ENCODE results near the gene SPINT2. TPM values are rescaled to one million over a fixed set of nuclear protein-coding genes. Genes with fewer than 3 reads are reported as not detected.

SPINT2 gene
- 283 and 364 TPM in 2 replicates for total RNA-seq

DNA sequence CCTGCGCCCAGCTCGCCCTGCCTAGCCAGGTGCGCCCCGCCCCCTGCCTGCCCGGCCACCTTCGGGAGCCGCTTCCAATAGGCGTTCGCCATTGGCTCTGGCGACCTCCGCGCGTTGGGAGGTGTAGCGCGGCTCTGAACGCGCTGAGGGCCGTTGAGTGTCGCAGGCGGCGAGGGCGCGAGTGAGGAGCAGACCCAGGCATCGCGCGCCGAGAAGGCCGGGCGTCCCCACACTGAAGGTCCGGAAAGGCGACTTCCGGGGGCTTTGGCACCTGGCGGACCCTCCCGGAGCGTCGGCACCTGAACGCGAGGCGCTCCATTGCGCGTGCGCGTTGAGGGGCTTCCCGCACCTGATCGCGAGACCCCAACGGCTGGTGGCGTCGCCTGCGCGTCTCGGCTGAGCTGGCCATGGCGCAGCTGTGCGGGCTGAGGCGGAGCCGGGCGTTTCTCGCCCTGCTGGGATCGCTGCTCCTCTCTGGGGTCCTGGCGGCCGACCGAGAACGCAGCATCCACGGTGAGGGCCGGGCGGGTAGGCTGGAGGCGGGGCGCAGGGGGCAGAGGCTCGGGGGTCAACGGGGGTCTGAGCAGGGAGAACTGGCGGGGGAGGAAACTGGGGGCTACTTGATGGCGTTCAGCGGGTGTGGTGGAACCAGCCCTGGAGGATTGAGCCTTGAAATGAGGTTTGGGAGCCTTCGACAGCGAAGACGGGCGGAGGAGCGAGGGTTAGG is at the start of gene SPINT2:
SPINT2 (plus strand) TSS at position 88 of the 727 bp plus-strand sequence; CDS start at position 408, 320 bp downstream.

GRCh38 chr19:38224014-38224862 is 40.1 kb upstream of the SPINT2 start, which contains the start of gene DPF1:
DPF1 (minus strand) TSS chr19:38224222; CDS start chr19:38224142, 80 bp downstream.

GRCh38 chr19:38303517-38304351 is 39.4 kb downstream of the SPINT2 start, which contains the start of gene C19orf33:
C19orf33 (plus strand) TSS chr19:38304251; CDS start chr19:38304262, 11 bp downstream.

GRCh38 chr19:38315657-38316476 is 51.5 kb downstream of the SPINT2 start, which contains the start of gene YIF1B:
YIF1B (minus strand) TSS chr19:38315947; CDS start chr19:38315917, 30 bp downstream.

DNA sequence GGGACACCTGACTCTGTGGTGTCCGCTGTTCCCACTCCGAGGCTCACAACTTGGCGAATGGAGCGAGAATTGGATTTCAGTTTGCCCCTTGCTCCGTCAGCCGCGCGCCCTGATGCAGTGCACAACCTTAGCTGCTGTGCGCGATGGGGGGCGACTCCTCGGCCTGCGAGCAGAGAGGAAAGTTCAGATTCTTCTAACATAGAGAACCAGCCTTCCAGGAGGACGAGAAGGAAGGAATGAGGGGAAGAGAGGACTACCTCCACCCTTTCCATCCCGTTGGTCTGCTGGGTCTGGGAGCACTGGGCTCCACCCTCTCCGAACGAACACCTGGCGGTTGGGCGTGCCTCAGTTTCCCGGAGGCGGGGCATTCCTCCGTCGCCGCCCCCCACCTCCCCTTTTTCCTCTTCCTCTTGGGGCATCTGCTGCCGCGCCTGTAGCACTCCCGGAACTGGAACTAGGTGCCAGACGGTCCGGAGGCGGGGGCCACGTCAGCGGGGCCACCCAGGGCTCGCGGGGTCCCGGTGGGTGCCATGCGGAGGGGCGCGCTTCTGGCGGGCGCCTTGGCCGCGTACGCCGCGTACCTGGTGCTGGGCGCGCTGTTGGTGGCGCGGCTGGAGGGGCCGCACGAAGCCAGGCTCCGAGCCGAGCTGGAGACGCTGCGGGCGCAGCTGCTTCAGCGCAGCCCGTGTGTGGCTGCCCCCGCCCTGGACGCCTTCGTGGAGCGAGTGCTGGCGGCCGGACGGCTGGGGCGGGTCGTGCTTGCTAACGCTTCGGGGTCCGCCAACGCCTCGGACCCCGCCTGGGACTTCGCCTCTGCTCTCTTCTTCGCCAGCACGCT is 55.3 kb downstream of the SPINT2 start, which contains the start of gene KCNK6:
KCNK6 (plus strand) TSS at position 425 of the 838 bp plus-strand sequence; CDS start at position 531, 106 bp downstream.

Small RNAs within 50 kb of the gene (small RNA-seq; reads per million reads assigned to genes)
- gene RF00019, result not detected

Other genes with a start within 250 kb of the SPINT2 start
- under 0.01 and 1.3 TPM in 2 replicates for gene DPF1, start 40.4 kb upstream of the SPINT2 start, total RNA-seq
- gene PPP1R14A, start 8.2 kb upstream of the SPINT2 start, total RNA-seq, result not detected in 2 replicates
- 137 and 144 TPM in 2 replicates for gene C19orf33, start 39.7 kb downstream of the SPINT2 start, total RNA-seq
- 34.5 and 100 TPM in 2 replicates for gene YIF1B, start 51.4 kb downstream of the SPINT2 start, total RNA-seq
- gene KCNK6, start 55.3 kb downstream of the SPINT2 start, total RNA-seq, result 20.0 and 23.0 TPM in 2 replicates
- gene CATSPERG, start 71.3 kb downstream of the SPINT2 start, total RNA-seq, result 1.6 and 1.7 TPM in 2 replicates
- gene PSMD8, start 110.0 kb downstream of the SPINT2 start, total RNA-seq, result 162 and 390 TPM in 2 replicates
- 0.43 and 0.79 TPM in 2 replicates for gene GGN, start 123.5 kb downstream of the SPINT2 start, total RNA-seq
- 0.22 and 0.79 TPM in 2 replicates for gene SPRED3, start 124.1 kb downstream of the SPINT2 start, total RNA-seq
- 13.7 and 16.8 TPM in 2 replicates for gene FAM98C, start 138.5 kb downstream of the SPINT2 start, total RNA-seq
- not detected in 2 replicates for gene RASGRP4, start 161.6 kb downstream of the SPINT2 start, total RNA-seq
- under 0.01 and 0.11 TPM in 2 replicates for gene RYR1, start 169.1 kb downstream of the SPINT2 start, total RNA-seq

Data from placental epithelial cell (primary cell).